ENCODE results near the gene NTNG2. TPM values are rescaled to one million over a fixed set of nuclear protein-coding genes. Genes with fewer than 3 reads are reported as not detected.

The NTNG2 gene
- total RNA-seq, 1 donor from 2014 or later, result 4.0 TPM

DNA sequence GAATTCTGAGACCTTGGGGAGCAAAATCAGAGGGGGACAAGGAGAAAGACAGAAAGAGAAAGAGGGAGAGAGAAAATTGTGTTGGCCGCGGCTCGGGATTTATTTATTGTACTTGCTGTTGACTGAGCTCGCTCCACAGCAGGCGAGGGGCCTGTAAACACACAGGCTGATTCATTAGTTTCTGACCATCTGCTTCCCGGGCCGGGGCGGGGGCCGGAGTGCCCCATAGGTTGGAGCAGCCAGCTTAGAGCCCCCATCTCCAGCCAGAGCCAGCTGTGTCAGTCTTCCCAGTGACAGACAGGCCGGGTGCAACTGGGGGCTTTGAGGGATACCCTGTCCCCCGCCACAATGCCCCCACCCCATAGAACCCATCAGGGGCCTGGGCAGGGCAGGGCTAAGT is 30.9 kb downstream of the NTNG2 start:
- Mint-ChIP-seq H3K27me3 (peaks cover 11% of the 10 kb centered on the region), H3K4me1 (ENCODE audit: unreplicated experiment) (peaks cover 7% of the 10 kb centered on the region), H3K27ac (peak overlapping the region; percentile 30), H3K4me3 (no peak overlapping the region), H3K36me3 (no peaks in the 10 kb centered on the region), H3K9me3 (no peaks in the 10 kb centered on the region)
- DNase-seq (ENCODE audit: extremely low spot score, unreplicated experiment), result no peak
- TF ChIP-seq, protein P1, sequence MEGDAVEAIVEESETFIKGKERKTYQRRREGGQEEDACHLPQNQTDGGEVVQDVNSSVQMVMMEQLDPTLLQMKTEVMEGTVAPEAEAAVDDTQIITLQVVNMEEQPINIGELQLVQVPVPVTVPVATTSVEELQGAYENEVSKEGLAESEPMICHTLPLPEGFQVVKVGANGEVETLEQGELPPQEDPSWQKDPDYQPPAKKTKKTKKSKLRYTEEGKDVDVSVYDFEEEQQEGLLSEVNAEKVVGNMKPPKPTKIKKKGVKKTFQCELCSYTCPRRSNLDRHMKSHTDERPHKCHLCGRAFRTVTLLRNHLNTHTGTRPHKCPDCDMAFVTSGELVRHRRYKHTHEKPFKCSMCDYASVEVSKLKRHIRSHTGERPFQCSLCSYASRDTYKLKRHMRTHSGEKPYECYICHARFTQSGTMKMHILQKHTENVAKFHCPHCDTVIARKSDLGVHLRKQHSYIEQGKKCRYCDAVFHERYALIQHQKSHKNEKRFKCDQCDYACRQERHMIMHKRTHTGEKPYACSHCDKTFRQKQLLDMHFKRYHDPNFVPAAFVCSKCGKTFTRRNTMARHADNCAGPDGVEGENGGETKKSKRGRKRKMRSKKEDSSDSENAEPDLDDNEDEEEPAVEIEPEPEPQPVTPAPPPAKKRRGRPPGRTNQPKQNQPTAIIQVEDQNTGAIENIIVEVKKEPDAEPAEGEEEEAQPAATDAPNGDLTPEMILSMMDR (conservative IDR thresholded peaks at IDR 0.05), result no peak

DNA sequence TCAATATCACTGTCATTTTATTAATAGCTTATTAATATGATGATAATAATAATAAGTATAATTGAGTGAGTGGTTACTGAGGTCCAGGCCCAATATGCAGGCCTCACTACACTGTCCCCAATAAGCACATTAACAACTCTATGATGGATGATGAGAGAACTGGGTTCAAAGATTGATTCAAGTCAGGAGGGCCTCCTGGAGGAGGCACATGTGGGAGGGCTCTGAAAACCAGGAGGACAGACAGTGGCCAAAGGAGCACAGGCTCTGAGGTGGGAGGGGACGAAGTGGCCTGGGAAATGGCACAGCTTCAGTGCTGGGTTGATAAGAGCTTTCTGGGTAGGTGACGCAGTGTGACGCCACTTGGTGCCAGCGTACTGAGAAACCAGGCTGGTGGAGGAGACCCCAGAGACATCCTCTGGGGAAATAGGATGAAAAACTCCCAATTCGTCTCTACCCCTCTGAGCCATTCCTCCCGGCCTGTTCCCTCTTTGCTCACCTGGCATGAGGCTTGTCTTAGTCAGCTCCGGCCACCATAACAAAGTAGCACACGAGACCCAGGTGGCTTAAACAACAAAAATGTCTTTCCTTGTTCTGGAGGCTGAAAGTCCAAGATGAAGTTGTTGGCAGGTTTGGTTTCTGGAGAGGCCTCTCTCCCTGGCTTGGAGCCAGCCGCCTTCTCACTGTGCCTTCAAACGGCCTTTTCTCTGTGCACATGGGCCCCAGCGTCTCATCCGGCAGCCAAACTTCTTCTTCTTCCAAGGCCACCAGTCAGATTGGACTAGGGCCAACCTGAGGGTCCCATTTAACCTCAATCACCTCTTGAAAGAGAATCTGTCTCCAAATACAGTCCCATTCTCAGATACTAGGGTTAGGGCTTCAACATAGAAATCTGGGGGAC is 31.6 kb downstream of the NTNG2 start:
- no peaks in the 10 kb centered on the region for H3K9me3 Mint-ChIP-seq
- no peak overlapping the region for H3K4me3 Mint-ChIP-seq
- no peak overlapping the region for H3K27ac Mint-ChIP-seq

GRCh38 chr9:132194508-132194907 is 32.6 kb downstream of the NTNG2 start:
- peaks cover 7% of the 10 kb centered on the region for H3K27me3 Mint-ChIP-seq
- H3K4me1 Mint-ChIP-seq (ENCODE audit: unreplicated experiment), result peaks cover 7% of the 10 kb centered on the region
- DNase-seq (ENCODE audit: extremely low spot score, unreplicated experiment), result no peak
- no peak overlapping the region for H3K27ac Mint-ChIP-seq
- H3K36me3 Mint-ChIP-seq, result no peaks in the 10 kb centered on the region
- H3K4me3 Mint-ChIP-seq, result no peak overlapping the region
- H3K9me3 Mint-ChIP-seq, result no peaks in the 10 kb centered on the region
- TF ChIP-seq, protein P1 (conservative IDR thresholded peaks at IDR 0.05), result no peak

More for the DNA sequence above, 31.6 kb downstream of the NTNG2 start:
- H3K4me1 Mint-ChIP-seq (ENCODE audit: unreplicated experiment), result peaks cover 7% of the 10 kb centered on the region
- DNase-seq (ENCODE audit: extremely low spot score, unreplicated experiment), result no peak
- TF ChIP-seq, protein P1 (conservative IDR thresholded peaks at IDR 0.05), result no peak
- no peaks in the 10 kb centered on the region for H3K36me3 Mint-ChIP-seq
- H3K27me3 Mint-ChIP-seq, result peaks cover 11% of the 10 kb centered on the region

- Mint-ChIP-seq H3K4me3 (no peak overlapping the region), H3K27me3 (peaks cover 2% of the 10 kb centered on the region), H3K9me3 (no peaks in the 10 kb centered on the region), H3K36me3 (no peaks in the 10 kb centered on the region), H3K4me1 (ENCODE audit: unreplicated experiment) (peaks cover 7% of the 10 kb centered on the region), H3K27ac (no peak overlapping the region)
- TF ChIP-seq, protein P1 (conservative IDR thresholded peaks at IDR 0.05), result no peak
- DNase-seq (ENCODE audit: extremely low spot score, unreplicated experiment), result no peak
These were observed 35.5 kb downstream of the NTNG2 start for GRCh38 chr9:132197315-132197714.

GRCh38 chr9:132197856-132198550 is 36.1 kb downstream of the NTNG2 start:
- Mint-ChIP-seq H3K4me3 (no peak overlapping the region), H3K27me3 (peaks cover 6% of the 10 kb centered on the region), H3K36me3 (no peaks in the 10 kb centered on the region), H3K9me3 (no peaks in the 10 kb centered on the region), H3K4me1 (ENCODE audit: unreplicated experiment) (no peaks in the 10 kb centered on the region), H3K27ac (no peak overlapping the region)
- TF ChIP-seq, protein P1 (conservative IDR thresholded peaks at IDR 0.05), result no peak
- DNase-seq (ENCODE audit: extremely low spot score, unreplicated experiment), result no peak

All from type B pancreatic cell (in vitro differentiated cells).